Thoracic aorta (tissue), 2 donors: Measurements from ENCODE around the gene GOLGA2. TPM values are rescaled to one million over a fixed set of nuclear protein-coding genes. Genes with fewer than 3 reads are reported as not detected.
A peak's percentile ranks its signal among the peaks of the same experiment; 100 is the strongest.
"Not testable (repeated sequence)": the region's sequence is repeated elsewhere in the genome, so short reads cannot be mapped to it uniquely, and the experiment has no call there.

Source experiments
- ATAC-seq: fragments of 150-250 bp; one replicate; pipeline ENCODE4 v1.8.0; 2017; ENCODE audit warnings: low read depth; ENCODE audit not compliant: insufficient number of reproducible peaks, low FRiP score
- DNase-seq: peaks from one replicate; pipeline ENCODE4 v3.0.0-alpha.2; 2020; ENCODE audit warnings: low spot score
- H3K27ac ChIP-seq, 2 donors: fragments of 200-600 bp; sonication (generic); 1 replicate in 1 of 2; 2 replicates in 1 of 2; pipeline ENCODE4 v1.5.1; 2016; ENCODE audit warnings: mild to moderate bottlenecking in 2 of 2, moderate library complexity in 2 of 2
- H3K27me3 ChIP-seq: fragments of 200-600 bp; sonication (generic); replicated peaks from 2 replicates; pipeline ENCODE4 v1.6.0; 2016; ENCODE audit warnings: mild to moderate bottlenecking; ENCODE audit not compliant: insufficient read depth
- H3K36me3 ChIP-seq: fragments of 200-600 bp; sonication (generic); one replicate; pipeline ENCODE4 v1.5.1; 2016
- H3K4me1 ChIP-seq, 2 donors: fragments of 200-600 bp; sonication (generic); 1 replicate in 1 of 2; 2 replicates in 1 of 2; pipeline versions ENCODE4 v1.5.1 to v1.6.0; 2016; ENCODE audit warnings: low read depth in 2 of 2, mild to moderate bottlenecking in 1 of 2; ENCODE audit not compliant: control insufficient read depth in 1 of 2
- H3K4me3 ChIP-seq: fragments of 200-600 bp; sonication (generic); 2 replicates; pipeline ENCODE4 v1.5.1; 2016; ENCODE audit warnings: mild to moderate bottlenecking
- H3K9me3 ChIP-seq: fragments of 200-600 bp; sonication (generic); 2 replicates; pipeline ENCODE4 v1.5.1; 2016
- total RNA-seq, 2 donors: library from RNA; depleted of rRNA; stranded (reverse); fragments of >200 nt; gene quantifications; one replicate each; pipeline versions ENCODE4 v1.1.0 to v1.2.3, GENCODE V29; 2016
- TF ChIP-seq, protein P1 (sequence below): fragments of 200-600 bp; sonication (generic); IDR thresholded peaks from one replicate; pipeline ENCODE4 v1.5.1; 2019; ENCODE audit warnings: antibody characterized with exemption

GOLGA2 gene
- total RNA-seq, 2 donors from 2014 or later = 115 to 141 TPM

DNA sequence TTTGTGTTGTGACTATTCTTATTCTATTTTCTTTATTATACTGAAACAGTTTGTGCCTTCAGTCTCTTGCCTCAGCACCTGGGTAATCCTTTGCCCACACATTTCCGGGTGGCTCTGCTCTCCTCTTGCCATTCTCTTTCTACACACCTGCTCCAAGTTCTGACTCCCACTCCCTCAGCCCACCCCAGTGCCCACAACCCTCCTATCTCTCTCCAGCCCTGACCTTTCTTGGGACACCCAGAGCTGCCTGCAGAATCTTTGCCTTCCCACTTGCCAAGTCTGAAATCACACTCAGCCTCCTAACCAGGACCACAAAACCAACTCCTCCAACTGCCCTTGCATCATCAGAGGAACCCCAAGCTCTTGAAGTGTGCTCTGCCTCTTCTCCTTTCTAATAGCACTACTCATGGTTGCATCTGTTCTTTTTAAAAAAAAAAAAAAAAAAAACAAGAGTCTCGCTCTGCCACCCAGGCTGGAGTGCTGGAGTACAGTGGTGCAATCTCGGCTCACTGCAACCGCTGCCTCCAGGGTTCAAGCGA lies 4.3 kb upstream of the GOLGA2 start:
- TF ChIP-seq, protein P1, sequence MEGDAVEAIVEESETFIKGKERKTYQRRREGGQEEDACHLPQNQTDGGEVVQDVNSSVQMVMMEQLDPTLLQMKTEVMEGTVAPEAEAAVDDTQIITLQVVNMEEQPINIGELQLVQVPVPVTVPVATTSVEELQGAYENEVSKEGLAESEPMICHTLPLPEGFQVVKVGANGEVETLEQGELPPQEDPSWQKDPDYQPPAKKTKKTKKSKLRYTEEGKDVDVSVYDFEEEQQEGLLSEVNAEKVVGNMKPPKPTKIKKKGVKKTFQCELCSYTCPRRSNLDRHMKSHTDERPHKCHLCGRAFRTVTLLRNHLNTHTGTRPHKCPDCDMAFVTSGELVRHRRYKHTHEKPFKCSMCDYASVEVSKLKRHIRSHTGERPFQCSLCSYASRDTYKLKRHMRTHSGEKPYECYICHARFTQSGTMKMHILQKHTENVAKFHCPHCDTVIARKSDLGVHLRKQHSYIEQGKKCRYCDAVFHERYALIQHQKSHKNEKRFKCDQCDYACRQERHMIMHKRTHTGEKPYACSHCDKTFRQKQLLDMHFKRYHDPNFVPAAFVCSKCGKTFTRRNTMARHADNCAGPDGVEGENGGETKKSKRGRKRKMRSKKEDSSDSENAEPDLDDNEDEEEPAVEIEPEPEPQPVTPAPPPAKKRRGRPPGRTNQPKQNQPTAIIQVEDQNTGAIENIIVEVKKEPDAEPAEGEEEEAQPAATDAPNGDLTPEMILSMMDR = no peak
- H3K4me3 ChIP-seq = no peak overlapping the region
- H3K27me3 ChIP-seq = no peaks in the 10 kb centered on the region
- peaks cover 6 to 8% of the 10 kb centered on the region in 2 donors for H3K4me1 ChIP-seq
- no peak for DNase-seq
- no peaks in the 10 kb centered on the region for H3K9me3 ChIP-seq
- H3K36me3 ChIP-seq = no peaks in the 10 kb centered on the region
- no peak for ATAC-seq
- H3K27ac ChIP-seq = no peak overlapping the region

DNA sequence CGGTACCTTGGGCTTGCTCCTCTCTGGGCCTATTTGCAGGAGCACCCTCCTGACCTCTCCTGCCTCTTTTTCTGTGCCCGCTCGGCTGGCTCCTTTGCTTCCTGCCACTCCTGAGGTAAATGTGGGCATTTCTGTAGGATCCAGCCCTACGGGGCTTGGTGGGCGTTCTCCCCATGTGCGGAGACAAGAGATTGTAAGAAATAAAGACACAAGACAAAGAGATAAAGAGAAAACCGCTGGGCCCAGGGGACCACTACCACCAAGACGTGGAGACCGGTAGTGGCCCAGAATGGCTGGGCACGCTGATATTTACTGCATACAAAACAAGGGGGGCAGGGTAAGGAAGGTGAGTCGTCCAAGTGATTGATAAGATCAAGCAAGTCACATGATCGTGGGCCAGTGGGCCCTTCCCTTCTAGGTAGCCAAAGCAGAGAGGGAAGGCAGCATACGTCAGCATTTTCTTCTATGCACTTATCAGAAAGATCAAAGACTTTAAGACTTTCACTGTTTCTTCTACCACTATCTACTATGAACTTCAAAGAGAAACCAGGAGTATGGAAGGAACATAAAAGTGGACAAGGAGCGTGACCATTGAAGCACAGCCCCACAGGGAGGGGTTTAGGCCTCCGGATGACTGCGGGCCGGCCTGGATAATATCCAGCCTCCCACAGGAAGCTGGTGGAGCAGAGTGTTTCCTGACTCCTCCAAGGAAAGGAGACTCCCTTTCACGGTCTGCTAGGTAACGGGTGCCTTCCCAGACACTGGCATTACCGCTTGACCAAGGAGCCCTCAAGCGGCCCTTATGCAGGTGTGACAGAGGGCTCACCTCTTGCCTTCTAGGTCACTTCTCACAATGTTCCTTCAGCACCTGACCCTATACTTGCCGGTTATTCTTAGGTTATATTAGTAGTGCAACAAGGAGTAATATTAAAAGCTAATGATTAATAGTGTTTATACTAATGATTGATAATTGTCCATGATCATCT lies 3.6 kb upstream of the GOLGA2 start:
- H3K27me3 ChIP-seq, H3K9me3 ChIP-seq, H3K4me3 ChIP-seq, H3K36me3 ChIP-seq, ATAC-seq, H3K27ac ChIP-seq, DNase-seq: not testable (repeated sequence)
- H3K4me1 ChIP-seq = peaks cover 11 to 15% of the 10 kb centered on the region in 2 donors

DNA sequence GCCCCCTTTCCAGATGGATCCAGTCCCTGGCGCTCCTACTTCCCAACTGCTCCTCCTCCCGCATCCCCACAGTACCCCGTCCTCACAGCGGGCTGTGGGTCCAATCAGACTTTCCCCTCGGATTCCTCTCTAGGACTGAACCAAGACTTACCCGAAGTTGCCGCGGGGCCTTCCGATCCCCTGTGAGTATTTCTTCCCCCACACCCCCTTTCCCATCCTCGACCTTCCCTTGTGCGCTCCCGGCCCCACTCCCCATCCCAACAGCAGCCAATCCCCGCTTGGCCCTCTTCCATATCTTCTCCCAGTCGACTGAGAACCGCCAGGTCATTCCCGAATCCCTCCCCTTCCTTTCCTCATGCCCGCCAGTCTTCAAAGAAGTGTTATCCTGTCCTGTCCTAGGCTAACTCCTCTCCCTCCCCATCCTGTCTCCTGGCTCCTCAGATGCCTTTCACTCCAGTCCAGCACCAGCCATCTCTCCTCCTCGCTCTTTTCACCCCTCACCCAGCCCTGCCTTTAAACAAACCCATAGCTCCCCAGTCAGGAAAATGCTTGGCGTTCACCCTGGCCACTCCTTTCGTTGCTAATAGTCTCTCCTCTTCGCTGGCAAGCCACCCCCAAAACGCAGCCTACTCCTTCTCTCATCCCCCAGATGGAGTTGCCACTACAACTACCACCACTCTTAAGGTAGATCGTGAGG lies 915 bp upstream of the GOLGA2 start:
- no peak for DNase-seq

DNA sequence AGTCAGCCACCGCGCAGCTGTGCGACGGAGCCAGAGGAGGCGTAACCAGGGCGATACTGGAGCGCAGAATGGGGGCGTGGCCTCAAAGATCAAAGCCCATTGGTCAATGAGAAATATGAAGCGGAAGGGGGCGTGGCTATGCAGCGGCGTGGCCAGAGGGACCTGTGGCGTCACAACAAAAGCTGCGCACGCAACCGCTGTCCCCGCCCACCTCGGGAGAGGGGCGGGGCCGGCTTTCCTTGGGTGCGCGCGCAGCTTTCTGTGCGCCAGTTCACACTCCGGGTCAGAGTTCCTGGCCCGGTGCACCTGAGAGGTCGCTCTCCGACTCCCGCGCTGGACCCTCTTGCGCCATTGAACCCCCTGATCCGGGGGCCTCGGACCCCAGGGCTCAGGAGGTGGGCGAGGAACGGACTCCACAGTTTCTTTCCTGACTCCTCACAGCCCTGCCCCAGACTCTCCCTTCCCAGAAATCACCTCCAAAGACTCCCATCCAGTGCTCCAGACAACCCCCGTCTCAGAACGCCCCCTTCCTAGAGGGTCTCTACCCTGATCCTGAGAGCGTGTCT lies 284 bp upstream of the GOLGA2 start, which contains the start of gene SWI5:
TSS of gene SWI5 (plus strand) at position 269 of the 566 bp plus-strand sequence.
- peak; percentile 99 for ATAC-seq
- H3K4me3 ChIP-seq = peak within 1 kb of the TSS; percentile 100
- TF ChIP-seq, protein P1 = no peak

More for the DNA sequence above, 915 bp upstream of the GOLGA2 start:
- Histone ChIP-seq H3K4me1 (peaks cover 18 to 30% of the 10 kb centered on the region in 2 donors), H3K27me3 (no peaks in the 10 kb centered on the region), H3K27ac (peak overlapping the region; percentile 48 to 63), H3K4me3 (peak overlapping the region; percentile 100), H3K9me3 (no peaks in the 10 kb centered on the region), H3K36me3 (peaks cover 19% of the 10 kb centered on the region)
- ATAC-seq = no peak
- TF ChIP-seq, protein P1 = no peak

DNA sequence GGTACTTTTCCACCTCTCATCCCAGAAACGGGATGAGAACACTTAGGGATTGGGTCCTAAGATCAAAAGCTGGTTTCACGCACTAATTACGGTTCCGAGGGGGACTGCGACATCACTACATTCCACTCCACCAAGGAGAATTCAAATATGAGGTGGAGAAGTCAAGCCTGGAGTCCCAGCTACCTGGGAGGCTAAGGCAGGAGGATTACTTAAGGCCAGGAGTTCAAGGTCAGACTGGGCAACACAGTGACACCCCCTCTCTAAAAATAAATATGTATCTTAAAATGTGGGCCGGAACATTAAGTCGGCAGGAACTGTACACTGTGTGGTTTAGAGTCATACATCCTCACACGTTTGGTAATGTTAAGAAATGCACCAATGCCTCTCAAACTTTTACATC lies 1.6 kb downstream of the GOLGA2 start:
- TF ChIP-seq, protein P1 = no peak
- no peak for DNase-seq
- Histone ChIP-seq H3K4me3 (peak overlapping the region; percentile 100), H3K36me3 (peaks cover 26% of the 10 kb centered on the region), H3K4me1 (peaks cover 18 to 30% of the 10 kb centered on the region in 2 donors), H3K27me3 (no peaks in the 10 kb centered on the region), H3K27ac (no peak overlapping the region), H3K9me3 (no peaks in the 10 kb centered on the region)
- no peak for ATAC-seq

More for the DNA sequence above, 284 bp upstream of the GOLGA2 start, which contains the start of gene SWI5:
- Histone ChIP-seq H3K27me3 (no peaks in the 10 kb centered on the region), H3K4me1 (peaks cover 18 to 30% of the 10 kb centered on the region in 2 donors), H3K9me3 (no peaks in the 10 kb centered on the region), H3K27ac (peak within 1 kb of the TSS; percentile 72 to 87), H3K36me3 (peaks cover 26% of the 10 kb centered on the region)
- peak; percentile 100 for DNase-seq
